ENCODE results near the gene CLEC4E.
"Not testable (repeated sequence)": the region's sequence is repeated elsewhere in the genome, so short reads cannot be mapped to it uniquely, and the experiment has no call there.

CLEC4E gene

GRCh38 chr12:8508223-8508622 lies 32.5 kb downstream of the CLEC4E start:
- H3K27me3 ChIP-seq: no peaks in the 10 kb centered on the region
- no peak for DNase-seq
- no peaks in the 10 kb centered on the region for H3K4me1 ChIP-seq
- no peaks in the 10 kb centered on the region for H3K36me3 ChIP-seq
- H3K9me3 ChIP-seq: no peaks in the 10 kb centered on the region
- no peak overlapping the region for H3K4me3 ChIP-seq (ENCODE audit: low read depth, low read length)
- TF ChIP-seq CTCF (IDR thresholded peaks at IDR 0.05; ENCODE audit: low read depth, low read length): no peak

- Histone ChIP-seq H3K4me1 (no peaks in the 10 kb centered on the region), H3K36me3 (no peaks in the 10 kb centered on the region), H3K9me3 (no peaks in the 10 kb centered on the region), H3K27me3 (no peaks in the 10 kb centered on the region), H3K4me3 (ENCODE audit: low read depth, low read length) (no peak overlapping the region)
- DNase-seq: no peak
- TF ChIP-seq CTCF (IDR thresholded peaks at IDR 0.05; ENCODE audit: low read depth, low read length): no peak
Observed at GRCh38 chr12:8507596-8507995, 33.1 kb downstream of the CLEC4E start.

GRCh38 chr12:8504351-8504750 lies 36.4 kb downstream of the CLEC4E start:
- no peaks in the 10 kb centered on the region for H3K36me3 ChIP-seq
- no peaks in the 10 kb centered on the region for H3K4me1 ChIP-seq
- TF ChIP-seq CTCF (IDR thresholded peaks at IDR 0.05; ENCODE audit: low read depth, low read length): no peak
- no peak overlapping the region for H3K4me3 ChIP-seq (ENCODE audit: low read depth, low read length)
- no peaks in the 10 kb centered on the region for H3K27me3 ChIP-seq
- H3K9me3 ChIP-seq: no peaks in the 10 kb centered on the region
- DNase-seq: no peak

GRCh38 chr12:8501720-8502119 lies 39.0 kb downstream of the CLEC4E start:
- no peak for DNase-seq
- no peaks in the 10 kb centered on the region for H3K9me3 ChIP-seq
- no peaks in the 10 kb centered on the region for H3K27me3 ChIP-seq
- H3K36me3 ChIP-seq: no peaks in the 10 kb centered on the region
- H3K4me1 ChIP-seq: no peaks in the 10 kb centered on the region
- TF ChIP-seq CTCF (IDR thresholded peaks at IDR 0.05; ENCODE audit: low read depth, low read length): no peak
- no peak overlapping the region for H3K4me3 ChIP-seq (ENCODE audit: low read depth, low read length)

GRCh38 chr12:8499616-8500015 lies 41.1 kb downstream of the CLEC4E start:
- Histone ChIP-seq H3K36me3 (no peaks in the 10 kb centered on the region), H3K9me3 (no peaks in the 10 kb centered on the region), H3K27me3 (no peaks in the 10 kb centered on the region), H3K4me1 (no peaks in the 10 kb centered on the region), H3K4me3 (ENCODE audit: low read depth, low read length) (no peak overlapping the region)
- TF ChIP-seq CTCF (IDR thresholded peaks at IDR 0.05; ENCODE audit: low read depth, low read length): no peak
- no peak for DNase-seq

- DNase-seq; H3K27me3 ChIP-seq; H3K4me3 ChIP-seq (ENCODE audit: low read depth, low read length); H3K4me1 ChIP-seq; H3K36me3 ChIP-seq; H3K9me3 ChIP-seq: not testable (repeated sequence)
Observed at GRCh38 chr12:8496074-8496473, 44.6 kb downstream of the CLEC4E start.

- H3K4me1 ChIP-seq; H3K4me3 ChIP-seq (ENCODE audit: low read depth, low read length); H3K36me3 ChIP-seq; H3K27me3 ChIP-seq; DNase-seq; H3K9me3 ChIP-seq: not testable (repeated sequence)
Observed at GRCh38 chr12:8495671-8496070, 45.0 kb downstream of the CLEC4E start.
